ENCODE data around the gene ACSL6. TPM values are rescaled to one million over a fixed set of nuclear protein-coding genes. Genes with fewer than 3 reads are reported as not detected.
"Not testable (repeated sequence)": the region's sequence is repeated elsewhere in the genome, so short reads cannot be mapped to it uniquely, and the experiment has no call there.

Gene ACSL6
- total RNA-seq, 1 donor from 2014 or later = under 0.01 TPM

GRCh38 chr5:131906668-131907067 lies 104.8 kb downstream of the ACSL6 start:
- H3K4me3 ChIP-seq (ENCODE audit: low read depth, low read length) = no peak overlapping the region
- no peak for DNase-seq (ENCODE audit: low read depth)
- no peaks in the 10 kb centered on the region for H3K27me3 ChIP-seq (ENCODE audit: control insufficient read depth, insufficient read depth, low read length)
- TF ChIP-seq CTCF (IDR thresholded peaks at IDR 0.05; ENCODE audit: insufficient read depth, low read length, poor library complexity, severe bottlenecking) = no peak
- H3K36me3 ChIP-seq (ENCODE audit: control insufficient read depth, insufficient read depth, low read length) = no peaks in the 10 kb centered on the region

- not testable (repeated sequence) for H3K4me3 ChIP-seq (ENCODE audit: low read depth, low read length); DNase-seq (ENCODE audit: low read depth); H3K27me3 ChIP-seq (ENCODE audit: control insufficient read depth, insufficient read depth, low read length); H3K36me3 ChIP-seq (ENCODE audit: control insufficient read depth, insufficient read depth, low read length)
These were observed 109.2 kb downstream of the ACSL6 start for GRCh38 chr5:131902266-131902665.

Other genes with a start within 250 kb of the ACSL6 start
- gene FNIP1, start 214.6 kb downstream of the ACSL6 start, total RNA-seq = 35.2 and 47.7 TPM in 2 replicates
- not detected in 2 replicates for gene MEIKIN, start 66.0 kb downstream of the ACSL6 start, total RNA-seq
- not detected in 2 replicates for gene IL3, start 49.0 kb upstream of the ACSL6 start, total RNA-seq
- gene CSF2, start 62.1 kb upstream of the ACSL6 start, total RNA-seq = 6.7 and 10.5 TPM in 2 replicates
- 71.5 and 77.5 TPM in 2 replicates for gene P4HA2, start 216.2 kb upstream of the ACSL6 start, total RNA-seq
- 146 and 164 TPM in 2 replicates for gene PDLIM4, start 246.0 kb upstream of the ACSL6 start, total RNA-seq